Activated CD8-positive, alpha-beta memory T cell treated with anti-CD3 and anti-CD28 coated beads for 4 hours (primary cell): ENCODE data around the gene CELA1.
A peak's percentile ranks its signal among the peaks of the same experiment; 100 is the strongest.

Experiments used
- DNase-seq, 2 donors: peaks; one replicate each; pipeline ENCODE4 v3.0.0-alpha.2; 2020; ENCODE audit warnings: low read depth in 2 of 2

Gene CELA1

DNA sequence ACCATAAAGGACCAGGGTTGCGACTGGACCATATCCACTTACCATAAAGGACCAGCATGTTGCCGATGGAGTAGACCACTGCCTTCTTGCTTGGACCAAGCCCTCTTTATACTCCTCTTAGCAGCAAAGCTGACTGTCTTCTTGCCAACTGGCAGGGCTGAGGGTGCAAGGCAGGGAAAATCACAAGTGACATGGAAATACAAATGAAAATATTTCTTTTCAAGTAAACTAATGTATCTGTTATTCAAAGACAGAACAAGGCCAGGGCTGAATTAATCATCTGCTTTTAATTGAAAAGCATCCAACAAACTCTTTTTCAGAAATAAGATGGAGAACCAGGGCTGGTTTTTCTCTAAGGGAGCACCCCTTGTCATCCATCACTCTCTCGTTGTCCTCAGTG is at the start of gene CELA1:
TSS of gene CELA1 (minus strand) at position 99 of the 400 bp plus-strand sequence. CDS start at position 58, 41 bp downstream.
- DNase-seq, result no peak

- DNase-seq, result no peak
Observed at GRCh38 chr12:51395283-51396230, 49.1 kb upstream of the CELA1 start.

GRCh38 chr12:51393676-51394545 is 47.4 kb upstream of the CELA1 start:
- peak; percentile 46 to 51 for DNase-seq

GRCh38 chr12:51392556-51393237 is 46.2 kb upstream of the CELA1 start:
- DNase-seq, result no peak

DNA sequence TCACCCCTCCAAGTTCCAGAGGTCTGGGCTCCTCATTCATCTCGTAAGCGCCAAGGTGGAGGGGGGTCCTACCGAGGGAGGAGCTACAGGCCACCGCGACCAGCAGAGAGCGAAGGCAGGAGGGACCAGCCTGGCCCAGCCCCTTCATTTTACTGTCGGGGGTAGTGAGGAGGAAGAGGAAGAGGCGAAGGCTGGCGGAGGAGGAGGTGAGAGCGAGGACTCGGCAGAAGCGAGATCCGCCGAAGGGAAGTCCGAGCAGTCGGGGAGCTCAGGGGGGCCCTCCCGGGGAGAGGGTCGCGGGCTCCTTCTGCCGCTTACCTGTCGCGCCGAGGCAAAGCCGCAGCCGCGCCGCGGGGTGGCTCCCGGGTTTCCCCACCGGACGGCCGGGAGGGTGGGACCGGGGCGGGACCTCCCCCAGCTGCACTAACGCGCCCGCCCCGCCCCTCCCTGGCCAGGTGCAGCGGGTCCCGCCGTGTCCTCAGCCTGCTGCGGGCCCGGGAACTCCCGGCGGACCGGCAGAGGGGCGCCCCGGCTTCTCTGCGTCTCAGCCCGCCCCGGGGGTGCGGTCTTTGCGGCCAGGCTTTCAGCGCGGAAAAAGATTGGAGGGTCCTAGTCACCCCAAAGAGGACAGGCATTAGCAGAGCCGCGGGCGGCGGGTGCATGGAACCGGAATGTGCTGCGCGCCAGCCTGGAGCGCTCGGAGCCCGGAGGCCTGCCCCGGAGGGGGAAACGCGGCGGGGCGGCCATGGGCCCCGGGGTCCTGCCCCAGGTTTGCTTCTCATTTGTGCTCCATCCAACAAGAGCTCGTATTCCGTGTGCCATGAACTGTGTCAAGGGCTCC is 45.0 kb upstream of the CELA1 start, which contains the start of gene GALNT6:
TSS of gene GALNT6 (minus strand) at position 124 of the 841 bp plus-strand sequence. CDS start 11,625 bp downstream, outside the sequence.
- peak; percentile 45 to 51 for DNase-seq

DNA sequence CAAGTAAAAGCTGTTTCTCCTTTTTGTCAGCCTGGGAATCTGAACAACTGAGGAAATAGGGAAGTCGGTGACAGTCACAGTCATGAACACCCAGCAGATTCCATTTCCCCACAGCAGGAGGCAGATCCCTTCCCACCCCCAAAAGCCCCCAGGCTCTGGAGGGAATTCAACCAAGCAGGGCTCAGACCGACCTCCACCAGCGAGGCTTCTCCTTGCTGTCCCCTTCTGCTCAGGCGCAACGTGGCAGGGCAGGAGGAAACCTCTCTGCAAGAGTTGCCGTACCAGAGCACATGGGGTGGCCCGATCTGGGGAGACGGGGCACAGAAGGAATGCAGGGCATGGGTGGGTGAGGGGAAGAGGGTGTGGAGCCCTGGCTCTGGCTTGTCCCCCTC is 44.4 kb upstream of the CELA1 start:
- DNase-seq, result no peak

GRCh38 chr12:51390457-51390856 is 44.0 kb upstream of the CELA1 start:
- no peak for DNase-seq

- DNase-seq, result no peak
Observed at GRCh38 chr12:51389302-51389999, 43.0 kb upstream of the CELA1 start.

- no peak for DNase-seq
Observed at GRCh38 chr12:51388846-51389245, 42.4 kb upstream of the CELA1 start.

DNA sequence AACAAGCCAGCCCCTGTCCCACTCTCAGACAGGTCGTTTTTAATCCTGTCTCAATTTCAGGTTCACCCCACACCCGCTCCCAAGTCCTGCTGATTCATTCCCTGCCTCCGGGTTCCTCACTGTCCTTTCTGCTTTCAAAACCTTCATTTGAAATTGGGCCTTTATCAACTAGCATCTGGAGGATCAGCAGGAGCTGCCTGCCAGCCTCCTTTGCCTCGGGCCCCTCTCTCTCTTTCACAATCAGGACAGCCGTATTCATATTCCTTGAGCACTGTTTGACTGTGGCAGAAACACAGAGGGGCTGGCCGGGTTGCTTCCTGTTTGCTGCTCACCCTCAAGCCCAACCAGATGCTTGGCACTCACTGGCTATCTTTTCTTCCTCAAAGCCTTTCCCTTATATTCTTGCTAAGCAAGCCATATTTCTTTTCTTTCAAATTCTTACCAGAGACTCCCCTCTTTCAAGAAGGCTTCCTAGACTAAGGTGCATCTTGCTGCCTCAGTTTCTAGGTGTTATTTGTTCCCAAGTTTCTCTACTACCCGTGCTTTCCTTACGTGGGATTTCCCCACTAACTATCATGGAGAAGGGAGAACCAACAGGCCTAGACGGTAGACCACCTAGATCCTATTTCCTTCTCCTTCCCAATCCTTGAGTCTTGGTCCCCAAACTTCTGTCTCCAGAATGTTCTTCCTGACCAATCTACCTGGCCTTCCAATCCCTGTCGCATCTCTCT is 41.8 kb upstream of the CELA1 start:
- no peak for DNase-seq

DNA sequence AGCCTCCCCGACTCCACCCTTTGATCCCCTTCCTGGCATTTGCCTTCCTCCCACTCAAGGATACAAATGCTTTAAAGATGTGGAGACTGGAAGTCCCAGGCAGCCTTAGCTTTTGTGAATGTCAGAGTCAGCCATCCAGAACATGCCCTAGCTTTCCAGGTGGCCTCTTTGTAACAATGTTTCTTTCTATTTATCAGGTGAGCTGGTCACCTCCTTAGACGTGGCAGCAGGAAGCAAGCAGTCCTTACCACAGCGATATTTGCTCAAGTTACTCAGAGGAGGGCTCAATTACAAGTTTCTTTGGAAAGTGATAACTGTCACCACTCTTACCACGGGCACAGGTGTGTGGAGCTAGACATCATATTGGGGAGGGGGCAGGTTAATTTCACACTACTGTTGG is 39.9 kb upstream of the CELA1 start:
- DNase-seq, result no peak

GRCh38 chr12:51383269-51383905 is 36.9 kb upstream of the CELA1 start:
- no peak for DNase-seq

DNA sequence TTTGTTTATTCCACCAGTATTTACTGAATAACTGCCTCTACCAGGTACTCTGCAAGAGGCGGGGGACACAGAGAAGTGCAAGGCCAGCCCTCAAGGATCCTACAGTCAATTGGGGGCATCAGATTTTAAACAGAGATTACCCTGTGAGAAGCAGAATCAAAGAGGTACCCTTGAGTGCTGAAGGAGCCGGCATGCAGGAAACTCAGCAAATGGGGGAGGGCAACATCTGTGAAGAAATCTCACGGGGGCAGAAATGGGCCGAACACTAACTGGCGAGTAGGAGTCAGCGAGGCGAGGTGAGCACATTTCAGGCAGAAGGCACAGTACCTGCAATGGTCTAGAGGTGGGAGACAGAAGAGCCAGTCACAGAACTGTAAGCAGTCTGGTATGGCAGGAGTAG is 35.7 kb upstream of the CELA1 start:
- no peak for DNase-seq

DNA sequence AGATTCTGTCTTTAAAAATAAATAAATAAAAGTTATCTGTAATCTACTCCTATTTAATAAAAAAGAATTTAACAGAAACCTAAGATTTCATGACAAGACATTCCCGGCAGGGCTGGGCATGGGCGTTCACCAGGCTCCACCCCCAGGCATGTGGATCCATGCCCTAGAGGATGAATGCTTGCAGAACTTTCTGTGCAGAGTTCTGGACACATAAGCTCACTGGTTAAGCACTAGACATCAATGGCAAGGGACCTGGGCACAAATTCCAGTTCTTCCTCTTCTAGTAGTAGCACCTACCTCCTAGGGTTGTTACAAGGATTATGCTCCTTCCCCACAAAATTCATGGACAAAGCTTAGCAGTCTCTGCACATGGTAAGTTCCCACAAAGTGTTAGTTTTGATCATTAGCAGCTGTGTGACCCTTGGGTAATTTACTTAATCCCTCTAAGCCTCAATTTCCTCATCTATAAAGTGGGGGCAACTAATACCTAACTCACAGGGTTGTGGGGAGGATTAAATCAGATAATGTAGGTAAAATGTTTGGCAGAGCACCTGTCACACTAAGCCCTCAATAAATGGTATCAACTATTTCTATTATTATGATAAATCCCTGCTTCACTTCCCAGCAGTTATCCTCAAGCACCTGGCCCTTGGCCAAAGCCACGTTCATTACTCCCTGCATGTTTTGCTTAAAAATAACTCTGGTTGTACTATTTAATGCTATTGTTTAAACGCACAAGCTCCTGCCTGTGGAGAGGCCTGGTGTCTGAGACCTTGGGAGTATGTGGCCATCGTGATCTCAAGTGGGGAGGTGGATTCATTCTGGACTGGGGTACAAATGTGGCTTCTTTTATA is 35.0 kb upstream of the CELA1 start:
- DNase-seq, result no peak

- no peak for DNase-seq
Observed at GRCh38 chr12:51379571-51379970, 33.1 kb upstream of the CELA1 start.

DNA sequence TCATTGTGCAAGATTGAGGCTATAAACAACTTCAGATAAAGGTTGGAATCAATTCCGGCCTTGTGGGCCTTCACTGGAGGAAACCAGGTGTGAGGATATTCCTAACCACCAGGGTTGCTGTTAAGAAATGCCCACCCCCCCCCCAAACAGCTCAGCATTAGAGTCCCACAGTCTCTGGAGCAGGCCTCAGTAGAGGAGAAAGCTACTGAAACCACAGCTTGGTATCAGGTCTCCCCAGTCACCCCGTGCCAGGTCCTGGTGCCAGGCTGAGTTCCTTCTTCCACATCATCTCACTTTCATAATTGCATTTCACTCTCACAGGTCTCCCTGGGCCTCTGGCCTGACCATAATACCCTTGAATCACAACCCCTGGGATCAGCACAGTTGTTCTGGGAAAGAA is 32.3 kb upstream of the CELA1 start:
- no peak for DNase-seq

GRCh38 chr12:51377099-51377984 is 30.9 kb upstream of the CELA1 start:
- no peak for DNase-seq
